Measurements from ENCODE around the gene TTC39C. TPM values are rescaled to one million over a fixed set of nuclear protein-coding genes. Genes with fewer than 3 reads are reported as not detected.

TTC39C gene
- total and polyA plus RNA-seq, 2 of the 8 experiments (the other 6 are each of a cell fraction or from before 2014, with no cell fraction given) = 8.1 to 79.1 TPM

DNA sequence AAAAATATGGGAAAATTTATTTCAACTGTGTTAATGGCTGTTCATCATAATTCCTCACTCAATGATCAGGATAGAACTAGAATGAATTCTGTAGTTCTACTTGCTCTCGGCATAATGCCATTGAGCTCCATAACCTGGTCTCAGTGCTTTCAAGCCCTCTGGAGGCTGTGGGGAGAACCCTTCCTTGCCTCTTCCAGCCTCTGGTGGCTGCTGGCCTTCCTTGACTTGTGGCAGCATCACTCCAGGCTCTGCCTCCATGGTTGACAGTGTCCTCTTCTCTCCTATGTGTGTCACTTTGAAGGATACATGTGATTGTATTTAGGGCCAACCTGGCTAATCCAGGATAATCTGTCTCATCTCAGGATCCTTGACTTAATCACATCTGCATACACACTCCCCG is 97.4 kb downstream of the TTC39C start:
- WGBS, 2 experiments (ENCODE audit: extremely low coverage in 1 of 2, insufficient coverage in 1 of 2, insufficient read length in 1 of 2, insufficient replicate concordance in 2 of 2, low coverage in 1 of 2, low lambda C conversion rate in 2 of 2, missing lambda C conversion rate in 1 of 2) = 92% methylated on average over 2 of the region's 2 CpGs; no CpG with 5 or more reads in 1 of the 2 experiments
- ChIA-PET CTCF (ENCODE audit: partially characterized antibody) (interaction anchor here (0.6 to 1.6 kb wide), 8 partner anchors 13 to 959 kb away, joined by 3 to 4 read pairs (median 3); no protein-coding TSS in a partner anchor), POLR2A (ENCODE audit: partially characterized antibody) (interaction anchor here (1.0 to 4.1 kb wide), 2 partner anchors 27 to 36 kb away, joined by 3 to 19 read pairs; partner anchors contain the start of gene CABYR)
- Histone ChIP-seq H2AK5ac (ENCODE audit: low read depth, low read length) (no peak overlapping the region), H2AFZ (ENCODE audit: low read length) (no peak overlapping the region), H2BK5ac (ENCODE audit: low read depth, low read length) (no peak overlapping the region), H3K18ac (ENCODE audit: extremely low read depth, low read length) (no peak overlapping the region), H3K4me2 (ENCODE audit: insufficient read depth in 1 of 2, low read depth in 2 of 2, low read length in 2 of 2) (no peak overlapping the region), H3K79me1 (ENCODE audit: low read depth, low read length) (no peaks in the 10 kb centered on the region; the same call in 1 of the 2 replicates), H3K4me1 (replicated peaks in 1 of 4; ENCODE audit: control insufficient read depth in 3 of 4, insufficient read depth in 4 of 4, low read length in 3 of 4) (peaks cover 0 to 4% (median 2%) of the 10 kb centered on the region in 4 experiments; a peak in 2 of 7 replicates), H3K56ac (replicated peaks; ENCODE audit: insufficient read length, low read depth, low read length) (no peak overlapping the region), H3K14ac (ENCODE audit: insufficient read length) (no peak overlapping the region), H2BK12ac (ENCODE audit: low read depth, low read length) (no peak overlapping the region), H3K4ac (replicated peaks; ENCODE audit: insufficient read length, low read depth, low read length) (no peak overlapping the region), H3K27me3 (replicated peaks in 1 of 4; ENCODE audit: control insufficient read depth in 3 of 4, extremely low read depth in 1 of 4, insufficient read depth in 3 of 4, low read length in 3 of 4) (no peaks in the 10 kb centered on the region), H3K36me3 (ENCODE audit: control insufficient read depth in 2 of 4, insufficient read depth in 4 of 4, low read length in 3 of 4) (peaks cover 0 to 4% (median 0%) of the 10 kb centered on the region in 4 experiments; a peak in 1 of 8 replicates), H3K79me2 (ENCODE audit: control insufficient read depth in 1 of 2, insufficient read depth in 2 of 2, low read length in 2 of 2) (no peaks in the 10 kb centered on the region), H3K9me3 (ENCODE audit: insufficient read depth in 2 of 2, low read depth in 1 of 2, low read length in 1 of 2) (no peaks in the 10 kb centered on the region), H2BK15ac (ENCODE audit: low read length) (no peak overlapping the region), H2BK120ac (replicated peaks; ENCODE audit: low read depth, low read length) (no peak overlapping the region), H2BK20ac (ENCODE audit: low read length) (no peak overlapping the region), H3K23me2 (ENCODE audit: low read depth, low read length) (no peaks in the 10 kb centered on the region), H4K5ac (ENCODE audit: insufficient read length, low read depth, low read length) (no peak overlapping the region), H3K23ac (ENCODE audit: insufficient read length) (no peak overlapping the region), H3K27ac (ENCODE audit: low read depth, low read length) (no peak overlapping the region), H3K4me3 (ENCODE audit: extremely low read depth in 1 of 4, insufficient read depth in 2 of 4, low read depth in 3 of 4, low read length in 4 of 4) (no peak overlapping the region), H4K91ac (replicated peaks; ENCODE audit: insufficient read length, low read length) (no peak overlapping the region), H4K20me1 (replicated peaks in 1 of 2; ENCODE audit: control insufficient read depth in 1 of 2, insufficient read depth in 2 of 2, low read length in 2 of 2) (peaks cover 0 to 2% of the 10 kb centered on the region in 2 experiments), H3K9ac (replicated peaks in 1 of 4; ENCODE audit: extremely low read depth in 1 of 4, low read depth in 3 of 4, low read length in 3 of 4) (no peak overlapping the region), H4K8ac (ENCODE audit: extremely low read depth, insufficient read depth, low read length) (no peak overlapping the region)
- FAIRE-seq (no peak), DNase-seq (ENCODE audit: low read depth in 1 of 2, low spot score in 2 of 2) (no peak)
- TF ChIP-seq RAD21 (IDR thresholded peaks at IDR 0.05 in 1 of 2, conservative IDR thresholded peaks at IDR 0.05 in 1 of 2; ENCODE audit: low read depth in 2 of 2, low read length in 2 of 2) (peak in 1 of 2 experiments; percentile 34; a peak in 2 of 4 replicates), CTCF (IDR thresholded peaks at IDR 0.05; ENCODE audit: control extremely low read depth in 1 of 3, insufficient read depth in 1 of 3, low read depth in 1 of 3, low read length in 3 of 3) (peak; percentile 14 to 22 (median 16); a peak in 3 of 4 replicates), BCL11A (IDR thresholded peaks at IDR 0.05; ENCODE audit: low read depth in 2 of 2, low read length in 2 of 2) (no peak)

All from H1 (cell line).